HG02840 (cell line): ENCODE measurements around the gene TP73.

ENCODE experiments used
- ATAC-seq: cut with Tn5 transposase; IDR thresholded peaks from one replicate; pipeline ENCODE4 v1.9.1; 2021; ENCODE audit warnings: mild to moderate bottlenecking, moderate library complexity, moderate number of reproducible peaks; ENCODE audit not compliant: unreplicated experiment, low FRiP score

TP73 gene

DNA sequence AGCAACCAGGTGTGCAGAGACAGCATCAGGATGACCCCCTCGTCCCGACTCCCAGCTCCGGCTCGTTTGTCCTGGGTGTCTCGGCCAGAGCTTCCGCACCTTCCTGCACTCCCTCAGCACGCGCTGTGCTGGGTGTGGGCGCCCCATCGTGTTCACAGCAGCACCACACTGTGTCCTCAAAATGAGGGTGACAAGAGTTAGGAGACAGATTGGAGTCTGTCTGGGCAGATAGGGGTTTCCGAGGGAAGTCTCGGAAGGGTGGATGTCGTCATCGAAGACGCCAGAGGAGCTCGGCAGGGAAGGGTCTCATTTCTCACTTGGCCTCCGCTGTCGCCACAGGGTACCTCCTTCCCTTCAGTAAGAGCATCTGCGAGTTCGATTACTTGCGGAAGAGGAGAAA, 104.1 kb downstream of the TP73 start:
- ATAC-seq, result no peak

DNA sequence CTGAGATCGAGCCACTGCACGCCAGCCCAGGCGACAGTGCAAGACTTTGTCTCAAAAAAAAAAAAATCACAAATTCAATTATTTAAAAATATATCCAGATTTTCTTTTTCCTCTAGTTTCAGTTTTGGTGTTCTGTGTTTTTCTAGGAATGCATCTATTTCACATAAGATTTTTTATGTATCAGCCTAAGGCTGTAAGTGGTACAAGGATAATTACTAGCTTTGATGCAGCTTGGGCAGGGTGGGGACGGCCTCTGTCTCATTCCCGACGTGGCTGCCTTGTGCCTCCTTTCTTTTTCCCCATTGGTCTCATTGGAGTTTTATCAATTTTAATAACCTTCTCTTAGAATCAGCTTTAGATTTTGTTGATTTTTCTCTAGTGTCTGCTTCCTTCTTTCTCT, 106.8 kb downstream of the TP73 start:
- ATAC-seq, result no peak

DNA sequence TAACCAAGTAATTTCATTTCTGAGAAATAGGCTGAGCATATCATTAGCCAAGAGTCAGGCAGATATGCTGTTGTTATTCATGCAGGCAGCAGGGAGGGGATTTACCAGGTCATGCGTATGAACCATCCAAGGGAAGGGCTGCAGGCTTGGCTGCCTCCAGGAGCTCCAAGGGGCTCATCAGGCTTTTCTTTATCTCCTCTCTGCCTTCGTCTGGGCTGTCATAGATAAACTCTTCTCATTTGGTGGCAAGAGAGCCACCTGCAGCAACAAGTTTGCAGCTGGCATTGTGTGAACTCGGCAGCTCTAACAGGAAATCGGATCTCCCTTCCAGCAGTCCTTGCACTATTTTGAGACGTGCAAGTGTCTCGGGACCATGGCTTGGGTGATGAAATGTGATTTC, 107.5 kb downstream of the TP73 start:
- no peak for ATAC-seq

GRCh38 chr1:3761296-3762010, 109.1 kb downstream of the TP73 start:
- ATAC-seq, result no peak

DNA sequence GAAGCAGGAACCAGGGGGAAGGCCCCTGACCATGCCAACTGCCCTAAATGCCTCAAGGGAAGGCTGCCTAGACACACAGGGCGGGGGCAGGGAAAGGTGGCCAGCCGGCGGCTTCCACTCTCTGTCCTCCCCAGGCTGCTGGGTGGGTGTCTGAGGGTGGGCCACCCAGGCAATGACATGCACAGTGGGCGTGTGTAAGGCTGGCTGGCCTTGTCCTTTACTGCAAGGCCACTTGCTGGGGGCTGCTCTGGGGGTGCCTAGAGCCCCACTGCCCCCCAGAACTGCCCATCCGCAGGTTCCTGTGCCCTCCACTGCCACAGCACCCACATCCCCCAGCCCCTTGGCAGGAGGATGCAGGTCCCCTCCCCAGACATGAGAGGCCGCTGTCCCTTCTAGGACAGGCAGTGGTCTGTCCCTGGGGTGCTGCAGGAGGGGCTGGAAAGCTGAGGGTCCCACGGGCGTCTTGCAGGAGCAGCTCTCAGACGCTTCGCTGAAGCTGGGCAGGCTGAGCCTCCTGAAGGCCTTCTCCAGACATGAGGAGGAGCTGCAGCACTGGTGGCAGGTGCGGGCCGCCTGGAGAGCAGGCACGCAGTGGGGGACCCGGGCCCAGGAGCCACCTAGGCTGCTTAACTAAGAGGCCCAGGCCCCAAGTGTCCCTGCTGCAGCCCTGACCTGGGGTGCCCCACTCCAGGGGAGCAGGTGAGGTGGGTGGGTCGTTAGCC, 110.0 kb downstream of the TP73 start:
- ATAC-seq, result no peak

DNA sequence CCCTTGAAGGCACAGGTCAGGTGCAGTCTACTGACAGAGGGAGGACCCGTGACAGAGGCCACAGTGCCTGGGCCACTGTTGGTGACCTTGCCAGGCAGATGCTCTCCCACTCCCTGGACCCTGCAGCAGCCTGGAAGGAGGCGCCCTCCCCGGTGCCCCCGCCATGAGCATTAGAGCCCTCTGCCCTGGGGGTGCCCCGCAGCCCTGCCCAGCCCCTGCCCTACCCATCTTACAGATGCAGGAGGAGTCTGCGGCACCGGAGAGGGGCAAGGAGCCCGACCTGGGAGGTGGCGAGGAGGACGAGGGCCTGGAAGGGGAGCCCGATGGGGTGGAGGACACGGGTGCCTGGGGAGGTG, 110.5 kb downstream of the TP73 start:
- ATAC-seq, result no peak

DNA sequence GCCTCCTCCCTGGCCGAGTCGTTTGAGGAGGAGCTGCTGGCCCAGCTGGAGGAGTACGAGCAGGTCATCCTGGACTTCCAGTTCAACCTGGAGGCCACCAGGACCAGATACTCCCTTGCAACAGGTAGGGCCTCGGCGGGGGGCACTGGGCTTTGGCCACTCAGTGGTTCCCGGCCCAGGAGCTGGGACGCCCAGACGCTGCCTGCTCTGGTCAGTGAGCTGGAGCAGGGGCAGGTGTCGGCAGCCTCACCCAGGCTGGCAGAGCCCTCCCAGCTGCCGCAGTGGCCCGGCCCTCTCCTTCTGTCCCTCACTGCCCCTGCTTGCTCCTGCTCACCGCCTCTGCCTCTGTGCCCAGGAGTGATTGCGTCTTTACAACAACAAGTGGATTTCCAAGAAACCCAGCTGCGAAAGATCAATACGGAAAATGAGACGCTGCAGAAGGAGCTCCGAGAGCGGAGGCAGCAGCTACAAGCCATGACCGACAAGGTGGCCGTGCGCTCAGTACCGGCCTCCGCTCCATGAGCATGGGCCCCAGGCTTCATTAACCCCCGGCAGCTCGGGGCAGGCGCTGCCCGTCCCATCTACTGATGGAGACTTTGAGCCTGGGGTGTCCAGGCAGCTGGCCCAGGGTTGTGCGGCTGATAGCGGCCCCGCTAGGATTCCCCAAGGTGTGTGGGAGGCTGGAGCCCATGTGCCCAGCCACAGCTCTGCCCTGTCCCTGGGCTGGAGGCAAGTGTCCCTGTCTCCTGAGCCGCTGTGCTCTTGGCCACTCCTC, 111.2 kb downstream of the TP73 start:
- ATAC-seq, result no peak

DNA sequence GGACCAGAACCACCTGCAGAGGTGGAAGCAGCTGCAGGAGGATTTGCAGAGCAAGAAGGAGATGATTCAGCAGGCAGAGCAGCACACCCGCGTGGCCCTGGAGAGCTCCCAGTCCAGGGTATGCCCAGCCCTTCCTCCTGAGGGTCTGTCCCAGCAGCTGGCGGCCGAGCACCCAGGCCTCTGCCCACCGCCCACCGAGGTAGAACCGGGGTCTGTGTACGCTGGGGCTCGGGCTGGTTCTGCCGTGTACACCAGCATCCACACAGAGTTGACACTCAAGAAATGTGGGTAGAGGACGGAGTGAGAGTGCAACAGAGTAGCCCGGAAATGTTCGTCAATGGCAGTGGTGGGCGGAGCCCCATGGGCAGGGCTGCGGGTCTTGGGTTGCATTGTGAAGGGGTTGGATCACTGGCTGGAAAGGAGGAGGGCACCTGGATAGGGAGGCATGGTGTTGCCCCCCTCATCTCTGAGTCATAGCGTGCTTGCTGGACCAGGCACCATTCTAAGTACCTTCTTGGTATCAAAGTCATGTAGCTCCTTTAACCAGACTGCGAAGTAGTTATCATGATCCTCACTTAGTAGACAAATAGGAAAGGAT, 115.1 kb downstream of the TP73 start:
- no peak for ATAC-seq

DNA sequence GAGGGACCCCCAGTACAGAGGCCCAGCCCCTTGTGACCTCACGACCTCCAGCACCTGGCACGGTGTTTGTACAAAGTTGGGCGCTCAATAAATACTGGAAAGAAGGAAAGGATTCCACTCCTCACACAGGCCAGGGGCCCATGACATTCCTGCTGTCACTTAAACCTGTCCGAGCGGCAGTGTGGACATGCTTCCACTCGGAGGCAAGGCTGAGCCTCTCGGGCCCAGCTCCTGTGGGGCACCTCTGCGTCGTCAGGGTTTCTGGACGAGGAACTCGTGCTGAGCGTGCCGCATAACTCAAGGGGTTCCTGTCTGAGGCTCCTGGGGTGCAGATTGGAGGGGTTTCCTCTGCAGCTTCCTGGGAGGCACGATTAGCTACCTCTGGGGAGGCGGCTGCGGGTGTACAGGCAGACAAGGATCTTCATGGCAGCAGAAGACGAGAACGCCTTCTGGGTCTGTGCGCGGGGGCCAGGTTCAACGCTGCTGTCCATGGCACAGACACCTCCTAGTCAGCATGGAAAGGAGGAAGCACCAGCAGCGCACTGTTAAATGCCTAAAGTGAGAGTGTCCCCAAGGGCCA, 116.6 kb downstream of the TP73 start:
- no peak for ATAC-seq

- ATAC-seq, result no peak
These were observed 117.9 kb downstream of the TP73 start for GRCh38 chr1:3770047-3770765.

DNA sequence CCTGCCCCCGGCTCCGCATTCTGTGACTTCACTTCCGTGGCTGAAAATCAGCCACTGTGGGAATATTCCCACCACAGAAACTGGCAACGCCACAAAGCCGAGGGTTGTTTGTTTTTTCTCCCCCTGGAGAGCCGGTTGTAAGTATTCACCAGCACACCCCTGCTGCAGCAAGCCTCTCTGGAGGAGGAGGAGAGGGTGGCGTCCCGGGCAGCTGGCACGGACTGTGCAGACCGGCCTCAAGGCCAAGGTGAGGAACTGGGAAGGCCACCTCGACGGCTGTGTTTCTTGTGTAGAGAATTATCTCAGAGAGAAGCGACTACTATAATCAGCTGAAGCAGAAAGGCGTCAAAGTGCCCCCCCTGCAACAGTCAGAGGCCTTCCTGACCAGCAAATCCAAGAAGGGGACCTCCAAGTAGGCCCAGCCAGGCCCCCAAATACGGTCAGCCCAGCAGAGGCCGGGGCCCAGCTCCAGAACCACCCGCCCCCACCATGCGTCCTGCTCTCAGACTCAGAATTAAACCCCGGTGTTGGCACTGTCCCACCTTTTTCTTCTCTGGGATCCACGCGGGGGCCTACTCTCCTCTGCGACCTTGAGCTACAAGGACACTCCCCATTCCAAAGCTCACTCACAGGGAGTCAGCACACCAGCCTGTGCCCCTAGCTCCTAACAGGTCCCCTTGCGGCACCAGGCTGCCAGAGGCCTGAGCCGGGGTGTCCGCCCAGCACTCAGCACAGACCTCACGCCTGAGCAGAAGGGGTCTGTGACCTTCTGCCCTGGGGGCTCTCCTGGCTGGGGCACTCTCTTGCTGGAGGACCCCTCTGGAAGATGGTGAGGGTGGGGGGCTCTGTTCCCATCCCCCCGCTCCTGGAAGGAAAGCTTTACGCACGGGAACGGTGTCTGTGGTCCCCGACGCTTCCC, 119.1 kb downstream of the TP73 start:
- no peak for ATAC-seq

- ATAC-seq, result no peak
These were observed 119.9 kb downstream of the TP73 start for GRCh38 chr1:3772027-3772714.

DNA sequence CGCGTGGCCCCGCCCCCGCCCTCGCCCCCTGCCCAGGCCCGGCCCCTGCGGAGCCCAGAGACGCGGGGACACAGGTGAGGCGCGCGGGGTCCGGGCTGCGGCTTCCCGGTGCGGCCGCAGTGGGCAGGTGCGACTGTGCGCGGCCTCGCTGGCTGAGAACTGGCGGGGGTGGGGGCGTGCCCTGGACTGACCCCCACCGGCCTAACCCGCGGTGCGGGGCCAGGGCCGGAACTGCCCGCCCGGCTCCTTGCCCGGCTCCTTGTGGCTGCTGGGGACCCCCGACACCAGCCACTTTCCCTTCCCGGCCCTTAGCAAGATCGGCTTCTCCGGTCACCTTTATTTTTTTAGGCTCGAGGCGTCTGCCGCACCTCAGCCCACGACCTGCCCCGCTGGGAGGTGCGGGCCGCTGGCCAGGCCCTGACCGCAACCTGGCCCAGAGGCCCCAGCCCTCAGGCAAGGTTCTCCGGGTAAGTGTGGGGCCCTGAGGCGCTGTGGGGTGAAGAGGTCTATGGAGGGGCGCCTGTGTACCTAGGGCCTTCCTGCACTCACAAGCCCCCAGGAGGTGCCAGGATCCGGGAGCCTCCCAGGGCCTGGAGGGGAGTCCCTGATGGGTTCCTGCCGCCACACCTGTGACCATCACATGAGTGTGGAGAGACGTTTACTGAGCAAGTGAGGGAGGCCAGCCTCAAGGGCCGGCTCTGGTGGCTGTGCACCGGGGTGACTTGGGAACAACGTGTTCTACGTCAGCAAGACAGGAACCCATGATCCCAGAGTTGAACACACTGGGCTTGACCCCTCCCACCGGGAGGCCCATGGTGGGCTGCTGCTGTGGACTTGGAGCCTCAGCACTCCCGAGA, 120.6 kb downstream of the TP73 start, which contains the start of gene SMIM1:
Gene SMIM1, plus strand, starts transcription at position 35 of the 857 bp plus-strand sequence. CDS start 2,625 bp downstream, outside the sequence.
- no peak for ATAC-seq

DNA sequence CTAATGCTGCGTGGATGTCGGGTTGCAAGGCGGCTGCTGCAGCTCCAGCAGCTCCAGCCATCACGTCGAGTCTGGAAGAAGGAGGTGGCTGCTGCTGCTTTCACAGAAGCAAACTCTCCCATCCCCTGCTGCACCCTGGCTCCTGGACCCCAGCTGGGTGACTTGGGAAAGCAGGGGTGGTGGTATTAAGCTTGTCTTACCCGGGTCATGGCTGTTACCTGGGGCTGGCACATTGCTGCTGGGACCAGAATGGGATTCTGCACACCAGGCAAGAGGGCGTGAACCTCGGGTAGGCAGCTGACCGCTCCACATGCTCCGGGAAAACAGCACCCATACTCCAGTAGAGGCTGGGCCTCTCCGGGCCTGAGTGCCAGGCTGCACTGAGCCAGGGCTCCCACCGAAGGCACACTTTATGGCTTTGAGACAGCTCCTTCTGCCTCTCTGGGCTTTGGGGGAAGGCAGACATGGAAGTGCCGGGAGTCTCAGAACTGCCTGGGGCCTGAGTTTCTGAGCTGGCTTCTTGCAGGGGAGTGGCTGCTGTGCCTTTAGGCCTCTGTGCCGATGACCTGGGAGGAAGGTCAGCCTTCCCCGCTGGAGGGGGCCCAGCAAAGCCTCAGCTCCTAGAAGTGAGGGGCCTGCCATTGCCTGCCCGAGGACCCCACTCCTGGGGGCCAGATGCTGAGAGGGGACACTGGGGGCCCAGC, 121.4 kb downstream of the TP73 start:
- ATAC-seq, result no peak

- no peak for ATAC-seq
These were observed 122.1 kb downstream of the TP73 start for GRCh38 chr1:3774276-3774945.

GRCh38 chr1:3774946-3775489, 122.7 kb downstream of the TP73 start:
- no peak for ATAC-seq
